GM10266 (cell line): Measurements from ENCODE around the gene KCNJ5.

Experiments
- DNase-seq: peaks from one replicate; pipeline ENCODE4 v3.0.0; 2012; ENCODE audit errors: extremely low spot score
- TF ChIP-seq, protein P1 (sequence below): IDR thresholded peaks from 2 replicates; pipeline ENCODE4 v1.5.1; 2012; ENCODE audit warnings: mild to moderate bottlenecking, low read depth; ENCODE audit not compliant: control insufficient read depth, insufficient read depth; ENCODE audit errors: missing control alignments

KCNJ5 gene

DNA sequence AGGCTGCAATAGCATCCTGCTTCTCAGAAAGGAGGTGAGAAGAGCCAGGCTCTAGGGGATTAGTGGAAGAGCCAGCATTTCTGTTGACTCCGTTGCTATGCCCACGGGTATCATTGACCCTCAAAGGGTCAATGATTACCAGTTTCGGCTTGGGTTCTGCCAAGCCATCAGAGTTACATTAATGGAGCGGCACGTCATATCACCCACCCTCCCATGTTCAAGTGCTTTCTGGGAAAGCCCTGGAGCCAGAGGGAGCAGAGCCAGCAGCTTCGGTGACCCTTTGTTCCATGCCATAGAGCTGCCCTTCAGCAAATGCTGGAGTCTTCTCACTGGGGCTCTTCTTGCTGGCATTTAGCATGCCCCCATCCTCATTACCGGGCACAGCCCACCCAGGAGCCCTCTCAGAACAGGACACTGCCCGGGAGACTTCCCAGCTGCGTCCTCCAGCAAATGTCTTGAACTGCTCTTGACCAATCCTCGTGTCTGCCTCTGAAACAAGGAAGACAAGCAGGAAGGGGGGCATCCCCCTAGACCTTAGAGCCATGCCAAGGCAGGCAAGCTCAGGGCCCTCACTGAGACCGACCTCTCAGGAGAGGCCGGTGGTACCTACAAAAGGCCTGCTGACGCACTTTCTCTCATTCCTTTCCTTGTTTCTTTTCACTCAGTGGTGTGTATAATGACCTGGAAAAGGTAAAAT lies 38.7 kb upstream of the KCNJ5 start:
- no peak for DNase-seq
- TF ChIP-seq, protein P1, sequence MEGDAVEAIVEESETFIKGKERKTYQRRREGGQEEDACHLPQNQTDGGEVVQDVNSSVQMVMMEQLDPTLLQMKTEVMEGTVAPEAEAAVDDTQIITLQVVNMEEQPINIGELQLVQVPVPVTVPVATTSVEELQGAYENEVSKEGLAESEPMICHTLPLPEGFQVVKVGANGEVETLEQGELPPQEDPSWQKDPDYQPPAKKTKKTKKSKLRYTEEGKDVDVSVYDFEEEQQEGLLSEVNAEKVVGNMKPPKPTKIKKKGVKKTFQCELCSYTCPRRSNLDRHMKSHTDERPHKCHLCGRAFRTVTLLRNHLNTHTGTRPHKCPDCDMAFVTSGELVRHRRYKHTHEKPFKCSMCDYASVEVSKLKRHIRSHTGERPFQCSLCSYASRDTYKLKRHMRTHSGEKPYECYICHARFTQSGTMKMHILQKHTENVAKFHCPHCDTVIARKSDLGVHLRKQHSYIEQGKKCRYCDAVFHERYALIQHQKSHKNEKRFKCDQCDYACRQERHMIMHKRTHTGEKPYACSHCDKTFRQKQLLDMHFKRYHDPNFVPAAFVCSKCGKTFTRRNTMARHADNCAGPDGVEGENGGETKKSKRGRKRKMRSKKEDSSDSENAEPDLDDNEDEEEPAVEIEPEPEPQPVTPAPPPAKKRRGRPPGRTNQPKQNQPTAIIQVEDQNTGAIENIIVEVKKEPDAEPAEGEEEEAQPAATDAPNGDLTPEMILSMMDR = no peak

DNA sequence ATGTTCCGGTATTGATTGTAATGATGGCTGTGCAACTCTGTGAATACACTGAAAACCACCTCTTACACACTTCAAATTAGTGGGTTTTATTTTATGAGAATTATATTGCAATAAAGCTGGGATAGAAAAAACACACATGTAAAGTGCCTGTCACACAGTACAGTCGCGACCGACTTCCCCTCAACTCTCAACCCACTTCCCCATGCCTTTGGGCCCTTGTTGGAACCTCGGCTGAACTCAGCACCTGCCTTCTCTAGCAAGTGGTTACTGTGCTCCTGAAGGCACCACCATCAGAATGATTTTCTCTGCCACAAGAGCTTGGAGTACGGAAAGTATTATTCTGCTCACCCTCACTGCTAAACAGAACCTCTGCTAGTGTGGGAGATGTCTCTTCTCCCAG lies 37.6 kb upstream of the KCNJ5 start:
- no peak for DNase-seq
- TF ChIP-seq, protein P1 = no peak

DNA sequence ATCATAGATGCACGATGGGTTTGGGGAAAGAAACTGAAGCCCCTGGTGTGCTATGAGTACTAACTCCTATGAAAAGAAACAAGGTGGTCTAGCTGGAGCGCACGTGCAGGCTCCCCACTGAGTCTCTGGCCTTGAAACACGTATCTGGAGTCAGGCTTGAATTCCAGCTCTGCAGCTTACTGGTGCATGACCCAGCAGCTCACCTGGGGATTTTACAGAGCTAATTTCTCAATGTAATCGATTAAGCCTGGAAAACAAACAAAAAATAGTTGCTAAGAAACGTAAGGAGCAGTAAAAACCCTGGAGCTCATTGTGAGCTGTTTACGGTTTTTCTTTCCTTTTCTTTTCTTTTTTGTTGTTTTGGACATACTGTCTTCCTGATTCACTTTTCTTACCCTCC lies 36.3 kb upstream of the KCNJ5 start:
- TF ChIP-seq, protein P1 = no peak
- DNase-seq = no peak

DNA sequence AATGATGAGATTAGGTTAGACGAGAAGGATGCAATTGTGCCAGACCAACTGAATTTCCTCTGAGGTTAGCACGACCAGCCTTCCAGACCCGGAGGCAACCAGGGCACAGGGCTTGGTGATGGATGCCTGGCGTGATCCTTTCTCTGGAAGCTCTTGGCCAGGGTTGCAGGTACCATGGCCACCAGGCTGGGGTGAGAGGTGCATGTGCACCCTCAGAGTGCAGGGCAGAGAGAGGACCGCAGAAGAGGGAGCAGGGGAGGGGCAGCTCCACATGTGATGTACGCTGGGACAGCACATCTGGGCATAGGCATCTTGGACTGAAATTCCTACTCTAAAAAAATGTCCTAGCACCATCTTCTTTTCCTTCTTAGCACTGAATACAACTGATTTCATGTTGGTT lies 34.9 kb upstream of the KCNJ5 start:
- TF ChIP-seq, protein P1 = no peak

DNA sequence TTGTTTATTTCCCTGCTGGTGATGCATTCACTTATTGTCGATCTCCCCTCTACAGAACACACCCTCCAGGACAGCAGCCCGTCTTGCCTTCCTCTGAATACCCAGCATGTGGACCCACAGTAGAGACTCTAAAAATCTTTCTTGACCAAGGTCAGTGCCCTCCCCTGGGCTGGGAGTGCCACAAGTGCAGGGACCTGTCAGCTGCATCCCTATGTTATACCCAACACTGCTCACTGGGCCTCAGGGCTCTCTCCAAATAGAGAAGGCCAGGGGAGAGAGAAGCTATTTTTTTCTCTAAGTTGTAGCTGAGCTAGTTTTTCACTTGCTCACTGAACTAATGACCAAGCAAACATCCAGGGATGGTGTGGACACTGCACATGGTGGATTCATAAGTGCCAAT lies 33.8 kb upstream of the KCNJ5 start:
- no peak for DNase-seq

More for the DNA sequence above, 34.9 kb upstream of the KCNJ5 start:
- no peak for DNase-seq

DNA sequence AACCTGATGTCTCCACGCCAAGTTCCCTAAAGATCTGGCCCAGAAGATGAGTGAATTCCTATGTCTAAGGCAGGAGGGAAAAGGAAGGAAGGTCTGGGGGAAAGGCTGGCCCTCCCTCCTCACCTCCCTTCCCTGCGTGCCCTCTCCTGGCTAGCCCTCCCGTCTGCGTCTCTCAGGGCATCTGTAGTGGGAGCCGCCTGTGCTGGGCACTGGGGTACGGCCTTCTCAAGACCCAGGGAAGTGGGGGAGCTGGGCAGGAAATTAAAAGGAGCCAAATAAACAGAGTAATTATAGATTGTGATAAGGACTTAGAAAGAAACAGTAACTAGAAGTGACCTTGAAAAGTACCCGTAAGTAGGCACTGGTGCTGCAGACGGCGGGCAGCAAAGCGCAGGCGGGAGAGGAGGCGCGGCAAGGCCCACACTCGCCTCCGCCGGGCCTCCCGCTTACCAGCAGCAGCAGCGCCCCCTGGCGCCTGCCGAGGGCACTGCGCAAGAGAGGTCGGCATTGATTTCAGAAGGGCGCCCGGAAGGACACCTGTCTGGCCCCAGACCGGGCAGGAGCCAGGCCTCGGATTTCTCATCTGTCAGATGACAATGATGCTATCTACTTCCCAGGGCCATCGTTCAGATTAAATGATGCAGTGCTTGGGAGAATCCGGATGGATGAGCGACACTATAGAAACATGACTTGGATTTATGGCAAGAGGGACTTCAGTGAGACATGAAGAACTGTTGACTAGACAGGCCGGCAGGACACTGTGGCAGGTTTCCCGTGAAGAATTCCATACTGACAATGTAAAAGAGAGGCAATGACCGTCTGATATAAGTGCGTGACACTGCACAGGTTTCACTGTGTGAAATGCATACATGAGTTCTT lies 31.4 kb upstream of the KCNJ5 start:
- TF ChIP-seq, protein P1 = peak; percentile 96
- peak; percentile 73 for DNase-seq

More for the DNA sequence above, 33.8 kb upstream of the KCNJ5 start:
- TF ChIP-seq, protein P1 = no peak

DNA sequence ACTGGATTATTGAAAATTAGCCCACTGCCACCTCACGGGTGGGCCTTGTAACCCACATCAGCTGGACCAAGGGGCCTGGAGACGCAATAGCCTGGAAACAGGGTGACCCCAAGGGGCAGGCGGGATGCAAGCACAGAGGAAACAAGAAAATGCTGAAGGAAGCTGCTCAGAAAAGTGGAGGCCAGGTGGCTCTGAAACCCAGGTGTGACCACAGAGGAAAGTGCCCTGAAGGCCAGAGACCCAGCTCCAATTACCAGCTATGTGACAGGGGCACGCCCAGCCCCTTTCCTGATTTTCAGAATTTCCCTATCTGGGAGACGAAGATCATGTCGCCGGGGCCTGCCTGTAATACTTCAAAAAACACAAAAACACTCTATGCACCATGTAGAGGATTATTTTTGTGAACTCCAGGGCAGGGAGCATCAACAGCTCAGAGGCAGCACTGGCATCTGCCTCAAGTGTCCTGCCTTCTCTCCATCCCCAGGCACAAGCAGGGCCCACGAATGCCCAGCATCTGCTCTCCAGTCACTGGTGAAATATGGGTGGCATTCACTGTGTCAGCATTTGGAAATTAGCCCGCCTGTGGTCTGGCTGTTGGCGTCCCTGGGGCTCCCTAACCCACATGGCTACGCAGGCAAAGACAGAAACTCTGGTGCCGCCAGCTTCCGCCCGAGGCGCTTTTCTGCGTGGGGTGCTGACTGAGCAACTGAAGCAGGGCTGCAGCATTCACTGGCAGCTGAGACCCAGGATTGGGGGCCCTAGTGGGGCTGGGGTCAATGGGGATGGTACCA lies 30.4 kb upstream of the KCNJ5 start:
- TF ChIP-seq, protein P1 = no peak
- no peak for DNase-seq
